Natural killer cell (primary cell): ENCODE data around the gene WFDC1. TPM values are rescaled to one million over a fixed set of nuclear protein-coding genes. Genes with fewer than 3 reads are reported as not detected.
A peak's percentile ranks its signal among the peaks of the same experiment; 100 is the strongest.

Experiments used
- ATAC-seq, 3 donors: fragments of 150-1000 bp in 2 of 3; fragments of 200-7000 bp in 1 of 3; cut with Tn5 transposase; 1 replicate in 1 of 3; 2 replicates in 2 of 3; pipeline ENCODE4 v1.10.0; 2021; ENCODE audit warnings: mild to moderate bottlenecking in 2 of 3, moderate library complexity in 2 of 3
- DNase-seq, 2 donors: peaks; one replicate each; pipeline versions ENCODE4 v3.0.0 to v3.0.0-alpha.2; 2013 to 2021; ENCODE audit warnings: mixed read lengths in 1 of 2
- H3K27ac ChIP-seq: one replicate; pipeline ENCODE4 v1.5.1; 2013; ENCODE audit warnings: mild to moderate bottlenecking, low read length
- H3K27me3 ChIP-seq: one replicate; pipeline ENCODE4 v1.6.1; 2013; ENCODE audit warnings: low read length; ENCODE audit not compliant: control insufficient read depth, insufficient read depth
- H3K36me3 ChIP-seq: one replicate; pipeline ENCODE4 v1.6.1; 2013; ENCODE audit warnings: low read length; ENCODE audit not compliant: control insufficient read depth, insufficient read depth
- H3K4me1 ChIP-seq: one replicate; pipeline ENCODE4 v1.6.1; 2013; ENCODE audit warnings: low read length; ENCODE audit not compliant: control insufficient read depth, insufficient read depth
- H3K4me3 ChIP-seq: one replicate; pipeline ENCODE4 v1.5.1; 2013; ENCODE audit warnings: low read length
- H3K9me3 ChIP-seq: one replicate; pipeline ENCODE4 v1.6.1; 2013; ENCODE audit warnings: low read length; ENCODE audit not compliant: control insufficient read depth, insufficient read depth
- H3K27ac Mint-ChIP-seq, 2 donors: one replicate each; pipeline ENCODE4 v1.8.0; 2022; ENCODE audit warnings: mild to moderate bottlenecking in 2 of 2, mixed read lengths in 2 of 2, moderate library complexity in 1 of 2
- H3K27me3 Mint-ChIP-seq, 2 donors: one replicate each; pipeline ENCODE4 v1.8.0; 2022; ENCODE audit warnings: low read depth in 2 of 2, mixed read lengths in 2 of 2
- H3K36me3 Mint-ChIP-seq: one replicate; pipeline ENCODE4 v1.8.0; 2022; ENCODE audit warnings: mixed read lengths
- H3K4me1 Mint-ChIP-seq, 2 donors: one replicate each; pipeline ENCODE4 v1.8.0; 2022; ENCODE audit warnings: mixed read lengths in 2 of 2
- H3K4me3 Mint-ChIP-seq: one replicate; pipeline ENCODE4 v1.8.0; 2022; ENCODE audit warnings: mild to moderate bottlenecking, moderate library complexity, mixed read lengths
- H3K9me3 Mint-ChIP-seq, 2 donors: one replicate each; pipeline ENCODE4 v1.8.0; 2022; ENCODE audit warnings: mixed read lengths in 2 of 2
- CTCF ChIP-seq: fragments of 200-600 bp; IDR thresholded peaks from one replicate; pipeline ENCODE4 v1.8.0; 2022; ENCODE audit warnings: antibody characterized with exemption
- WGBS: methylation state at CpG from one replicate; pipeline ENCODE4 v1.1.7; 2013; ENCODE audit warnings: missing lambda C conversion rate; ENCODE audit not compliant: insufficient coverage; 5-methylcytosine and 5-hydroxymethylcytosine counted together
- intact Hi-C: fragments of 100-400 bp; cut with micrococcal nuclease; formaldehyde crosslinking; loops from one replicate; pipeline ENCODE4 v1.14.2; 2022
- total RNA-seq, 4 donors: library from RNA; stranded (reverse); fragments of 120-200 nt in 1 of 4; gene quantifications; one replicate each; pipeline versions ENCODE4 v1.2.3 to v1.2.4, GENCODE V29; 2013 to 2022

WFDC1 gene
- not detected for total RNA-seq
- total RNA-seq (2013) = not detected

- intact Hi-C loops = no loop called here
- peaks cover 27 to 42% of the 10 kb centered on the region in 2 donors for H3K27me3 Mint-ChIP-seq
- H3K4me1 Mint-ChIP-seq = peaks cover 0 to 9% of the 10 kb centered on the region in 2 donors
- H3K4me3 ChIP-seq = no peak within 1 kb of the TSS
- WGBS = 2% methylated on average over 29 of the region's 29 CpGs
- H3K27ac Mint-ChIP-seq = no peak within 1 kb of the TSS
- H3K9me3 Mint-ChIP-seq = no peaks in the 10 kb centered on the region
- no peaks in the 10 kb centered on the region for H3K36me3 Mint-ChIP-seq
- H3K27ac ChIP-seq = no peak within 1 kb of the TSS
- H3K9me3 ChIP-seq = no peaks in the 10 kb centered on the region
- no peaks in the 10 kb centered on the region for H3K27me3 ChIP-seq
- TF ChIP-seq CTCF = no peak
- no peak for DNase-seq
- peaks cover 12% of the 10 kb centered on the region for H3K4me1 ChIP-seq
- no peaks in the 10 kb centered on the region for H3K36me3 ChIP-seq
- peak within 1 kb of the TSS; percentile 17 for H3K4me3 Mint-ChIP-seq
- ATAC-seq = peak in 1 of 3 donors; percentile 28
These were observed at the start of gene WFDC1 for GRCh38 chr16:84294531-84295142. WFDC1 (plus strand) TSS chr16:84294878; CDS start chr16:84294972, 94 bp downstream.

GRCh38 chr16:84245956-84246678 is 48.6 kb upstream of the WFDC1 start:
- no peak overlapping the region for H3K4me3 ChIP-seq
- Mint-ChIP-seq H3K4me1 (no peaks in the 10 kb centered on the region), H3K4me3 (no peak overlapping the region), H3K27me3 (peaks cover 13 to 31% of the 10 kb centered on the region in 2 donors), H3K27ac (no peak overlapping the region), H3K36me3 (no peaks in the 10 kb centered on the region), H3K9me3 (no peaks in the 10 kb centered on the region)
- no peaks in the 10 kb centered on the region for H3K27me3 ChIP-seq
- H3K27ac ChIP-seq = no peak overlapping the region
- intact Hi-C loops = no loop called here
- WGBS = 90% methylated on average over 10 of the region's 10 CpGs
- no peaks in the 10 kb centered on the region for H3K36me3 ChIP-seq
- no peaks in the 10 kb centered on the region for H3K4me1 ChIP-seq
- no peak for TF ChIP-seq CTCF
- ATAC-seq (no peak), DNase-seq (no peak)
- H3K9me3 ChIP-seq = no peaks in the 10 kb centered on the region

GRCh38 chr16:84246679-84247077 is 48.0 kb upstream of the WFDC1 start:
- Histone ChIP-seq H3K27ac (no peak overlapping the region), H3K36me3 (no peaks in the 10 kb centered on the region), H3K27me3 (no peaks in the 10 kb centered on the region), H3K4me3 (no peak overlapping the region), H3K4me1 (no peaks in the 10 kb centered on the region), H3K9me3 (no peaks in the 10 kb centered on the region)
- no peak for ATAC-seq
- Mint-ChIP-seq H3K27ac (no peak overlapping the region), H3K4me1 (no peaks in the 10 kb centered on the region), H3K36me3 (no peaks in the 10 kb centered on the region), H3K27me3 (peaks cover 18 to 32% of the 10 kb centered on the region in 2 donors), H3K4me3 (no peak overlapping the region), H3K9me3 (no peaks in the 10 kb centered on the region)
- DNase-seq = no peak
- TF ChIP-seq CTCF = no peak
- intact Hi-C loops = no loop called here
- WGBS = 75% methylated on average over 4 of the region's 5 CpGs
